HK-2 (cell line): ENCODE measurements around the gene CGNL1.

Experiments used
- DNase-seq: peaks from one replicate; pipeline ENCODE4 v3.0.0-alpha.2; 2018; ENCODE audit not compliant: unreplicated experiment

The CGNL1 gene

GRCh38 chr15:57422113-57422754, 45.9 kb downstream of the CGNL1 start:
- no peak for DNase-seq

- DNase-seq = no peak
Measured at GRCh38 chr15:57423599-57424140, 47.4 kb downstream of the CGNL1 start.

- no peak for DNase-seq
Measured at GRCh38 chr15:57424628-57425405, 48.5 kb downstream of the CGNL1 start.

GRCh38 chr15:57425842-57426241, 49.5 kb downstream of the CGNL1 start:
- DNase-seq = no peak

GRCh38 chr15:57427367-57427821, 51.1 kb downstream of the CGNL1 start:
- DNase-seq = no peak

- DNase-seq = no peak
Measured at GRCh38 chr15:57432141-57432741, 55.9 kb downstream of the CGNL1 start.

- no peak for DNase-seq
Measured at GRCh38 chr15:57436166-57436565, 59.9 kb downstream of the CGNL1 start.

- no peak for DNase-seq
Measured at GRCh38 chr15:57436961-57437360, 60.7 kb downstream of the CGNL1 start.

- no peak for DNase-seq
Measured at GRCh38 chr15:57437564-57437963, 61.3 kb downstream of the CGNL1 start.

GRCh38 chr15:57438166-57438565, 61.9 kb downstream of the CGNL1 start:
- DNase-seq = no peak

GRCh38 chr15:57439128-57440027, 63.1 kb downstream of the CGNL1 start:
- DNase-seq = no peak

- DNase-seq = no peak
Measured at GRCh38 chr15:57440167-57440566, 63.9 kb downstream of the CGNL1 start.

GRCh38 chr15:57440799-57441198, 64.5 kb downstream of the CGNL1 start:
- no peak for DNase-seq

- DNase-seq = no peak
Measured at GRCh38 chr15:57442335-57442734, 66.0 kb downstream of the CGNL1 start.

- DNase-seq = no peak
Measured at GRCh38 chr15:57443486-57443885, 67.2 kb downstream of the CGNL1 start.

- no peak for DNase-seq
Measured at GRCh38 chr15:57444877-57445513, 68.7 kb downstream of the CGNL1 start.

GRCh38 chr15:57445872-57446271, 69.6 kb downstream of the CGNL1 start:
- DNase-seq = no peak

GRCh38 chr15:57446393-57446792, 70.1 kb downstream of the CGNL1 start:
- DNase-seq = no peak

- DNase-seq = no peak
Measured at GRCh38 chr15:57451555-57451954, 75.2 kb downstream of the CGNL1 start.

GRCh38 chr15:57452090-57452754, 75.9 kb downstream of the CGNL1 start:
- DNase-seq = no peak

- no peak for DNase-seq
Measured at GRCh38 chr15:57455929-57456328, 79.6 kb downstream of the CGNL1 start.
